HS-27A (cell line): ENCODE measurements around the gene EPB41L3.

Experiments
- DNase-seq: peaks from one replicate; pipeline ENCODE4 v3.0.0-alpha.2; 2012; ENCODE audit warnings: low read depth, missing footprints

Gene EPB41L3

DNA sequence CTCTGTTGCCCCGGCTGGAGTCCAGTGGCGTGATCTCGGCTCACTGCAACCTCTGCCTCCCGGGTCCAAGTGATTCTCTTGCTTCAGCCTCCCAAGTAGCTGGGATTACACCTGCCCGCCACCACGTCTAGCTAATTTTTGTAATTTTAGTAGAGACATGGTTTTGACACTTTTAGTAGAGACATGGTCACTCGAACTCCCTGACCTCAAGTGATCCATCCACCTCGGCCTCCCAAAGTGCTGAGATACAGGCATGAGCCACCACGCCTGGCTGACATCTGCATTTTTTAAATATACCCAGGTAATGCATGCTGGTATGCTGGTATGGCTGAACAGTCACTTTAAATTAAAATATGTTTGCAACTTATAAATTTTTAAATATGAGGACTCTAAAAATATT is 91.9 kb downstream of the EPB41L3 start:
- no peak for DNase-seq

DNA sequence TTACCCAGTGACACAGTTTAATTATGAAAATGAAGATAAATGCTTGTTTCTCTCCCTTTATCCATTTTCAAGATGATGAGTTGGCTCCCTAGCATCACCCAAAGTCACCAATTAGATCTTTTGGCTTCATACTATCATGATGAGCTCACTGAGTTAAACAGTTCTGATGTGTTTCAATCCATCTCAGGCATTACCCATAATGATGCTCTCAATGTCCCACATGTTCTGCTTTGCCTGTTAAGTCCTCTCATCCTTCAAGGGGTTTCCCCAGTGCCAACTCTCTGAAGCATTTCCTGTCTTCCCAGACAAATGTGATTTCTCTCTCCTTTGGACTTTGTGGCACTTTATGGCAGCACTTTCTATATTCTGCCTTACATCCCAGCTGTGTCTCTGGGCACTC is 92.6 kb downstream of the EPB41L3 start:
- no peak for DNase-seq

DNA sequence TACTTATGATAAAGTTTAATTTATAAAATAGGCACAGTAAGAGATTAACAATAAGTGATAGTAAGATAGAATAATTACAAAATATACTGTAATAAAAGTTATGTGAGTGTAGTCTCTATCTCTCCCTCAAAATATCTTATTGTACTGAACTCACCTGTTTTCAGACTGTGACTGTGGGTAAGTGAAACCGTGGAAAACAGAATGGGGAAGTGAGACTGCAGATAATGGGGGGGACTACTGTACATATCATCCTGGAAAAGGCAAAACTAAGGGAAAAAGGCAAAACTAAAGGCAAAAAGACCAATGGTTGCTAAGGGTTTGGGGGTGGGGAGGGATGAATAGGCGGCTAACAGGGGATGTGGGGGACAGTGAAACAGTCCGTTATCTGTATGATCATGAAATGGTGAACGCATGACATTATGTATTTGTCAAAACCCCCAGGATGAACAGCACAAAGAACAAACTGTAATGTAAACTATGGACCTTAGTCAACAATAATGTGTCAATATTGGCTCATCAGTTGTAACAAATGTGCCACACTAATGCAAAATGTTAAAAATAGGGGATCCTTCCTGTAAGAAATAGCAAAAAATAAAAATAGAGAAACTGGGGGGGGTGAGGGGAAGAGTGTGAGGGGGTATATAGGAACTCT is 93.8 kb downstream of the EPB41L3 start:
- no peak for DNase-seq

DNA sequence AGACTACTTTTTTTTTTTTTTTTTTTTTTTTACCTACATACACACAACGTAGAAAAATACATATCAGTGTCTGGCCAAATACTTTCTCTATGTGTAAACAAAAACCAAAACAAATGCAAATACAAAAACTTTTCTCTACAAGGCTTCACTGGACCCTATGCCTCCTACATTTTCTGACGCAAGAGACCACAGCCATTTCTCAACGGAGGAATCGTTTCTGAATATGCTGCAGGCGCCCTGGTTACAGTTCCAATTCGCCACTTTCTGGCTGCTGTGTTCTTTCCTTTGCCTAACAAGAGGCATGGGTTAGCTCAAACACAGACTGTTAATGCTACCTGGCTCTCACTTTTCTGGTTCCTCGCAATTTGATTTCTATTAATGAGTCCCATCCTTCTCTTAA is 96.4 kb downstream of the EPB41L3 start:
- DNase-seq: no peak

DNA sequence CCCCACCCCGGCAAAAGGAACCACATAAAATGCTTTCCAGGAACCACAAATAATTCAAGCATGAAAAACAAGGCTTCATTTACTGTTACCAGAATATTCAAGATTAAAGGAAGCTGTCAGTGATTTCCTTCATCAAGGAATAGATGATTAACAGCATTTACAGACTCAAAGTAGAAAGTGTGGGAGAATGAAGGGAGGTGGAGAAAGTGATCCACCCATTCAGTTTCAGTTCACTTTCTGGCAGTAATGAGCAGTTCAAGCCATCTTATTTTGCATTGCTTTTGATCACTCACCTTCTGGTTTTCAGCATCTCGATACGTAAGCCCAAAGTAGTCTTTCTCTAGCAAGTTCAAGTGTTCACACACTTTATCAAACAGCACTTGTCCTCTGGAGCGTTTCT is 99.0 kb downstream of the EPB41L3 start:
- no peak for DNase-seq

DNA sequence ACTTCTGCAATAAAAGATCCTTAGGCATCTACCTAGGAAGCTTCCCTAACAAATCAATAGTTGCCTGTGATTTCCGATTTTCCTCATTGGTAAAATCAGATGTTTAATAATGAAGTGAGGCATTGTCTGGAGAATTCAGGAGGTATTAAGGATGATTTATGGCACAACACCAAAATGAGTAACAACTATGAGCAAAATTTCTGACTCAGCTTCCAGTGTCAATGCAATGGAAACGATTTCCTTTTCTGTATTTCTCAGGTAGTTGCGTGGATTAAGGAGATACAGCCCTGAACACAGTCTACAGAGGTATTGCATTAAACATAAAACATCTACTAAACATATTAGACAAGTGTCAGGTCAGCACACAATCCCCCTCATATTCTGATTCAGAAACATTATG is 99.5 kb downstream of the EPB41L3 start:
- no peak for DNase-seq

DNA sequence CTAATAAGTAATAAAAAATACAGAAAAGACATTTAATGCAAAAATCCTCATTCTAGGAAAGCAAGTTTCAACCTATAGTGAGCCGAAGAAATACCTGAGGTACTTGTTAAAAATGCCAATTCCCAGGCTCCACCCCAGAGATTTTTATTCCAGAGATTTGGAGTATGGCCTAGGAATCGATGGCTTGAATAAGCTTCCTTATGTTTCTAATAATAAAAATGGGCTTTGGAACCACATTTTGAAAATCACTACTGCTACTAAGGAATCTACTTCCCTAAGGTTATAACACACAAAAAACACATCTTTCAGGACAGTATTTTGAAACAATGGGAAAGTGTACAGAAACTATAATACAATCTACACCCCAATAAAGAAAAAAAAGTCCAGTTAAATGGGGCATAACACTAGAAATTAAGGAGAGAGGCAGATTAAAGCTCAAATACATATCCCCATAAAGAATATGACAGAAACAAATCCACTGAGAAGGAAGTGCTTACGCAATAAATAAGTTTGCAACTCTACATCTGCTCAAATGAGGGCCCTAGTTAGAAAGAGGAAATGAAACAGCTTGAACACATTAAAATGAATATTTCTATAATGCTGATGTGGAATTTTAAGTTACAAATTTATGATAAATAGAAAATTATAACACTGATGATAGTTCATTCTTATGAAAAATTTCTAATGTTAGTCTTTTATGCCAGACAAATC is 103.7 kb downstream of the EPB41L3 start:
- no peak for DNase-seq

DNA sequence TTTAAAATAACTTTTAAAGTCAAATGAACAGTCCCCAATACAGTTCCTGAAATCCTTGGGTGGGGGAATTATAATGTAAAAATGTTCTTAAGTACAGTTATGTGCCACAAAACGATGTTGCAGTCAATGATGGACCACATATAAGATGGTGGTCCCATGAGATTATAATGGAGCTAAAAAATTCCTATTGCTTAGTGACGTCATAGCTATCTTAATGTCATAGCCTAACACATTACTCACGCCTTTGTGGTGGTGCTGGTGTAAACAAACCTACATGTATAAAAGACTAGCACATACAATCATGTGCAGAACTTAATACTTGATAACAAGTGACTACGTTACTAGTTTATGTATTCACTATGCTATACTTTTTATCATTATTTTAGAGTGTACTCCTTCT is 109.4 kb downstream of the EPB41L3 start:
- DNase-seq: no peak

DNA sequence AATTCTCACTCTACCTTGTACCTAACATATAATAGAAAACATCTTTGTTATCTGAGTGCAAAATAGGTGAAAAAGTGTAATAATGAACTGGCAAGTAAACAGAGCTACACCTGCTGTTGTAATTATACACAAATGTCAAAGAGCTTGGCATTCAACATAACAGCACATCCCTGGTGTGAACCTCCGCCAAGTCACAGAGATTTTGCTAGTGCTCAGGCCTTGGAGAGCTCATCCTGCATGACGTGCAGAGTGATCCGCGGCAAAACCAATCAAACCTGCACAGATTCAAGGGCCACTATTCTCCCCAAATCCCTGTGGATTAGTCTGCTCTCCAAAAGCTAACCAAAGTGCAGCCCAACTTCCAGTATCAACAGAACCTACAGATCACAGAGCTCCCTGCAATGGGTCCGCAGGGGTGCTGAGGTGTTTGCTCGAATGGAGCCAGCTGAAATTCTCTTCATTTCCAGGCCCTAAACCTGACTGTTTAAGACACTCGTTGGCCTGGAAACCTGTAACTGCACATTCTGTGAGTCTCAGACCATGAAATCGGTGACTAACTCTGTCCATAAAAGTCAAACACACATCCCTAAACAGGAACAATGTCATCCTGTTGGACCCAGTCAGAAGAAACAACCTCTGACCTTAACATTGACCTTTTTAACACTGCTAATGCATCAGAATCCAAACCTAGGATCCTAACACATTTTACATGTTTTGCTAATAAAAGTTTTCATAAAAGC is 111.8 kb downstream of the EPB41L3 start:
- no peak for DNase-seq

DNA sequence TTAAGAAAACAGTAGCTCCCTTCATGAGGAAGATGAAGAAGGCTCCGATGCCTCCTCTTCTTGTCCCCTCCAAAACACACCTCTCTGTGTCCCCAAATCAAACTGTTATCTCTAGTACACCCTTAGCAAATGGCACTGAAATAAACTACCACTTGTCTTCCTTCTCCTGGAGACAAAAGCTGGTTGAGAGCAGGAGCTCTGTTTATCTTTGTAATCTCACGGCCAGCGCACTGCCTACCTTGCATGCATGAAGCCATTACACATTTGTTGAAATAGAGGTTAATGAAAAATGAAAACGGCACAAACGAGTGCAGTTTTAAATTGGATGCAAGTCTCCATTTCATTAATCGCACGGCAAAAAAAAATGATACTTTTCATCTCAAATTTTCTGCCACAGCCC is 113.7 kb downstream of the EPB41L3 start:
- no peak for DNase-seq

DNA sequence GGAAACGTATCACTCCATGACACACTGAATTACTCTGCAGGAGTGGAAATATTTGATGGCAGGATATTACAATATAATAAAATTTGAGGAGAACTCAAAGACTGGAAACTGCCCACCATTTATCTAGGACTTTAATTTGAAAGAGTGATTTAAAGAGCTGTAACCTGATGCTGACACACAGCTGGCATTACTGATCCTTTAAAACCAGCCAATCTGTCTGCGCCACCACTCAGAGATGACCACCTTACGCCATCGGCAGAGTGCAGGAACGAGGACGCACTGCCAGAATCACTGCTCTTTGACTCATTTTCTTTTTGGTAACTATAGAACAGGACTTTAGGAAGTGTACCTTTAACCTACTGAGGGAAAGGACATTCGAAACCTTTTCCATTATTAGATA is 114.1 kb downstream of the EPB41L3 start:
- no peak for DNase-seq

DNA sequence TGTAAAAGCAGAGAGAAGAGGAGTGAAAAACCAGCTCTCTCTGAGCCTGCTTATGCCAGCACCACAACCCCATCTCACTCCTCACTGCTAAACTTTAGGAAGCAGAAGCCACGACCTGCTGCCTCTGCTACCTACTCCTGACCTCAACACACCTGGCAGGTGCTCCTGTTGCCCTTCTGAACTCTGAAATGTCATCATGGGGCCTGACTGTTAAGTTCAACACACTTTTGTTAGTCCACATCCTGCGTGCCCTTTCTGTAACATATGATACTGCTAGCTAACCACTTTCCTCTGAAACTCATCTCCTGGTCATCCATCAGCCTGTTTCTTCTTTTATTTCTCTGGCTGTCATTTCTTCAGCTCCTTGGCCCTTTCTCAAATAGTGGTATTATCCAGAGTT is 118.1 kb downstream of the EPB41L3 start:
- no peak for DNase-seq

DNA sequence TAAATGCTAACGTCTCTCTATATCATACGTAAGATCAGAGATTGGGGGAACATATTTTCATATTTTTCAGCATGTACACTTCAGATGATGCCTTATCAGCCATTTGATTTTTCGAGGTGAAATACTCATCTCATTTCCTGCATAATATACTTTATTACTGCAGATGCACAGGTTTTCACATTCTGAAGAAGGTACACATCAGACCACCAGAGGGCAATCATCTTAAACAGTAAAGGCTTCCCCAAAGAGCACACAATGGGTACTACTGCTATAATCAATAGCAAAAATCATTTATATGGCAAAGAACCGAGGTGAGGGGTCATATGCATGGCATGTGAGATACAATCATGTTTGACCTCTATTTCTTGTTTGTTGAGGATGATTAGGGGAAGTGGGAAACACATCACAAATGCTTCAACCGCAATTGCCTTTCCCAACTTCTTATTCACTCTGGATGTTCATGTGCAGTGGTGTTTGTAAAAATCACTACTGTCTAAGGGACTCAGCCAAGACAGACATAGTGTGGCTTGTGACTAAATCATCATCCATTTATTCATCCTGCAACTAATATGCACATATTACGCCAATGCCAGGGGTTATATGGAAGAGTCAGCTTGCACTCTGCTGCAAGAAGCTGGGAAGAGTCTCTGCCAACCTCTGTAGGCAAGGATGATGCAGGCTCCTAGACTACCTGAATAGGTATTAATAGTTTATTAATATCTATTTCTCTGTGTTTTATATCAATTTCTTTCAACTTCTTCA is 118.7 kb downstream of the EPB41L3 start:
- no peak for DNase-seq

DNA sequence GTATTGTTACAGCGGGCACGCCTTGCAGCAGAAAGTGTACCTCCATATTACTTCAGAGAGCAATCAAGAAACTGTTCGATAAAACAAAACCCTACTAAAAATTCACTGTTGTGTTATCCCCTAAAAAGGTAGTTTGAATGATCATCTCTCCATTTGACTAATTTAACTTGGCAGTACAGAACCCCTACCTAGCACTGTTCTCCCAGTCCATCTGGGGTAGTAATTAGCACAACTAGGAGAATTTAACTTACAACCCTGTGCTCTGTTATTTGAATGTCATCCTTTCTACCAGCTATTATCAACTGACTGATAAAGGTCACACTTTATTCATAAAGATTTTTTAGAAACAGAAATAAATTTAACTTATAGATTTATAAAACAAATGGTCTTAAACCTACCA is 121.2 kb downstream of the EPB41L3 start:
- DNase-seq: no peak

DNA sequence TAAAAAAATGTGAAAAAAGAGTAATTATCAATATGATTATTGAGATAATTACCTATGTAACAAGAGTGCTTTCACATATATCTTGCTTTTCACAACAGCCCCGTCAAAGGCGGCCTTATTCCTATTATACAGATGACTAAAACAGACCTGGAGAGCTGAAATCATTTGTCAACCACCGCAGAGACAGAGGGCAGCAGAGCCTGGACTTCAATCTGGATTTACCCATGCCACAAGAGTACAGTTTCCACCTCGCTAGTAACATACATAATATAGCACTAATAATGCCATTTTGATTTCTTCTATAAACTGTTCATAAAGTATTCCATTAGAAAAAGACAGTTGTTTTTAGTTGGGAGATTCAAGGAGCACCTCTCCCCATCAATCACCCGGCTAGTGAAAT is 121.8 kb downstream of the EPB41L3 start:
- DNase-seq: no peak

DNA sequence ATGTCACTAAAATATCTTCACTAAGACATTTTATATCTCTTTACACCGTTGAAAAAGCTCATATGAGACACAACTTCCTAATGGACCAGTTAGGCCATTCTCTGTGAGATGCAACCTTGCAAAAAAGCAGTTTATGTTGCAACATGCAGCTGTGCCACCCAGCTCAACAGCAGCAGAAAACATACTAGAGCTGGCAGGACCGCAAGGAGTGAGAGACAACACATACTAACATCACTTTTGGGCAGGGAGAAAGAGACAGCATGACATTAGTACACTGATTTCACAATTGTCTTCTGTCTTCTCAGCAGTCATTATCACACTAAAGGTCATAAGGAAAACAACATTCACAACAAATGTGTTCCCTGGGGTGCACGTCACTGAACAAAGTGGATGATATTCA is 122.9 kb downstream of the EPB41L3 start:
- no peak for DNase-seq

DNA sequence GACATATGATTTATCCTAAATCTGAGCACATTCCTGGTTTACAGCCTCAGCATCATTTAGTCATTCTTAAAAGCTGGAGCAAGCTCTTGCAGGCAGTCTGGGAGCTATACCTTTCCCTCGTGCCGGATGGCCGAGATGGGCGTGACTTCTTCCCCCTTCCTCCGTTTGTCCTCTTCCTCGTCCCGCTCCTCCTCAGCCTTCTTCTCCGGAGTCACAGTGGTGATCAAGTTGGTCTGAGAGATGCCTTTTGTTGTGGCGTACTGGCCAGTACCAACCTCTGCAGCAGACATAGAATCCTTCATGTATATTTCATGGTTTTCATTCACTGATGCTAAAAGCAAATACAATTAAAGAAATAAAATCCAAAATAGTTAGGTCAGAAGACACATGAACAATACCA is 124.2 kb downstream of the EPB41L3 start:
- DNase-seq: no peak

DNA sequence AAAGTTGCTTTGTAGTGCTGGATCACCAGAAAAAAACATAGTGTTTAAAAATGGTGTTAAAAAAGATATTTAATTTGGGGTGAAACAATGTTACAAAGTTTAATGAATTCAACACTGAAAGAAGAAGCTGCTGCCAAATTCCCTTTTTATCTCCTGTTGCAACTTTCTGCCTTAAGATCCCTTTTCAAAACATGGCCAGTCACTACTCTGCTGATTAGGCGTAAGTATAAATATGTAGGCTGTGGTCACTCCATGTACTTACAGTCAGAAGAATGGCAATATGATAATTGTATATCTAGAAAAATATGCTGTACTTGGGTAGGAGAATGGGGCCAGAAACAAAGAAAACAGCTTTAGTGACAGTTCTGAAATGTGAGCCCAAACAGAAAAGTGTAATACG is 124.8 kb downstream of the EPB41L3 start:
- DNase-seq: no peak

DNA sequence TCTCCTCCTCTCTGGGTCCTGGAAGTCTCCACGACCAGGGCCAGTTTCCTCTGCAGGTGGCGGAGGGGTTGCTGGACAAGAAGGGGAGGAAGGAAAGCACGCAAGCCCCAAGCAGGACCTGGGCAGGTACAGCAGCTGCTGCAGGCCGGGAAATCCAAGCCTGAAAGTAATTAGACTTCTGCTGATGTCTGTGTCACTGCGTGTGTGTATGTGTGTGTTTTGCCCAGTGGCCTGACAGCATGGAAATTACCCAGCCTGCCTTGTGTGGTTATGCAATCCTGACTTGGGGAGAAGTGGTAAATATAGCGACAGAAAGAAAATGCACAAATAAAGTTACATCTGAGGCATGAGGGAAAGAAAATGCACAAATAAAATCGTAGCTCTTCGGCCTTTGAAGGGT is 126.5 kb downstream of the EPB41L3 start:
- no peak for DNase-seq

DNA sequence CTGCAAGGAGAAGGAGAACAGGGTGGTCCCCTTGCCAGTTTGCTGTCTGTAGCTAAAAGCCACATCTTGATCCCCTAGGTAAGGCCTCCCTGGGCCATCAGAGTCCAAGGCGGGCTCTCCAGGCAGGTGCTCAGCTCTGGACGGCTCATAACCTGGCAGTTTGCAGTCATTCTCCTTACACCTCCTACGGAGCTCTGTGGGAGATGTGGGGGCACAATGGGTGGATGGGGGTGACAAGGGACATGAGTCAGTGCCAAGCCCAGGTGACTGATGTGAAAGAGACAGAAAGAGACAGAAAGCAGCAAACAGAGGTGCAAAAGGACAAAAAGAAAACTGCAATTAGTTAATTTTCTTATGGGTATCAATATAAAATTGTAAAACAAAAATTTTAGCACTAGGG is 127.7 kb downstream of the EPB41L3 start:
- no peak for DNase-seq

DNA sequence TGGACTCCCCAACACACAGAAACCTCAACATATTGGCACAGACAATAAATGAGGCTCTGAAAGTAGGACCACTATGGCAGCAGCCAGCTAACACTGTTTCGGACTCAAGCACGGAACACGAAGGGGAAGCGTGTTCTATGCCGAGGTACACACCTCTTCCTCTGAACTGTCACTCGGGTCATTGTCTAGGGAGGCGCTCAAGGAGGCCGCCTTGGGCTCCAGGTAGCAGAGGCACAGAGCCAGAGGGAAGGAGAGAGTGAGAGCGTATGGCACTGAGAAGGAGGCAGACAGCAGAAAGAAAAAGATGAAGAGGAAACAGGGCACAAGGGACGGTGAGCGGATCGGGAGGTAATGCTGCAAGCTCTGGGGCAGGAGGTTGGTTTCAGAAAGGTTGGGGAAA is 128.1 kb downstream of the EPB41L3 start:
- DNase-seq: no peak

DNA sequence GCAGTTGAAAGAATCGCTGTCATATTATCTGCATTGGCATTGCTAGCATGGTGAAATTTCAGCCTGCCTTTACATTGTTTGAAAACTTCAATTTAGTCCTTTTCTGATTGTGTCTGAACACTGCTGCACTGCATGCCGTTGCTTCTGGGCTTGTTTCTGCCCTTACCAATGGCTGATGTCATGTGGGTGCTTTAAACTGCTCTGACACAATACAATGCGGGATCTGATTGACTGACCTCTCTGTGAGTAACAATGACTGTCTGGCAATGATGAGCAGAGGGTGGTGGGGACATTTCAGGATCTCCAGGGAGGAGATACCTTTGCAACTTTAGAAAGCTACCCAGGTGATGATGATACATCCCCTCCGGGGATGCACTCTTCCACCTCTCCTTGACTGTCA is 128.8 kb downstream of the EPB41L3 start:
- DNase-seq: no peak

DNA sequence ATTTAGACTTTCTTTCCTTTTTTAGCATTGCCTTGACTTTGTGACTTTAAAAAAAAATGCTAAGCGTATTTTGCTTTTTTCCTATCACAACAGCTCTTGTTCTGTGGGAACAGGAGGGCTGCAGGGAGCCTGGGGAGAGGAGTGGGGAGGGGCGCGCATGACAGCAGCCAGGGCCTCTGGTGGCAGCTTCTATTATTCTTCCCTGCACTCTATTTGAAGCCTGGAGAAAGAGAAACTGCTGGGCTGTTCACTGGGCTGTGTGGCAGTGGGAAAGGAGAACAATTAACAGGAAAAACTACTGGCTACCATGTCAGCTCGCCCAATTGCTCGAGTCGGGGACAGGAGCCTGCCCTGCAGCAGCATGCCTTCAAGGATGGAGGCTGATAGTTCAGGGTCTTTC is 129.3 kb downstream of the EPB41L3 start:
- no peak for DNase-seq
